Fibroblast of the conjunctiva (primary cell): ENCODE measurements around the gene RLN2.
"Not testable (repeated sequence)": the region's sequence is repeated elsewhere in the genome, so short reads cannot be mapped to it uniquely, and the experiment has no call there.

Source experiments
- DNase-seq: peaks from one replicate; pipeline ENCODE4 v3.0.0-alpha.2; 2010; ENCODE audit warnings: low read depth

Gene RLN2

DNA sequence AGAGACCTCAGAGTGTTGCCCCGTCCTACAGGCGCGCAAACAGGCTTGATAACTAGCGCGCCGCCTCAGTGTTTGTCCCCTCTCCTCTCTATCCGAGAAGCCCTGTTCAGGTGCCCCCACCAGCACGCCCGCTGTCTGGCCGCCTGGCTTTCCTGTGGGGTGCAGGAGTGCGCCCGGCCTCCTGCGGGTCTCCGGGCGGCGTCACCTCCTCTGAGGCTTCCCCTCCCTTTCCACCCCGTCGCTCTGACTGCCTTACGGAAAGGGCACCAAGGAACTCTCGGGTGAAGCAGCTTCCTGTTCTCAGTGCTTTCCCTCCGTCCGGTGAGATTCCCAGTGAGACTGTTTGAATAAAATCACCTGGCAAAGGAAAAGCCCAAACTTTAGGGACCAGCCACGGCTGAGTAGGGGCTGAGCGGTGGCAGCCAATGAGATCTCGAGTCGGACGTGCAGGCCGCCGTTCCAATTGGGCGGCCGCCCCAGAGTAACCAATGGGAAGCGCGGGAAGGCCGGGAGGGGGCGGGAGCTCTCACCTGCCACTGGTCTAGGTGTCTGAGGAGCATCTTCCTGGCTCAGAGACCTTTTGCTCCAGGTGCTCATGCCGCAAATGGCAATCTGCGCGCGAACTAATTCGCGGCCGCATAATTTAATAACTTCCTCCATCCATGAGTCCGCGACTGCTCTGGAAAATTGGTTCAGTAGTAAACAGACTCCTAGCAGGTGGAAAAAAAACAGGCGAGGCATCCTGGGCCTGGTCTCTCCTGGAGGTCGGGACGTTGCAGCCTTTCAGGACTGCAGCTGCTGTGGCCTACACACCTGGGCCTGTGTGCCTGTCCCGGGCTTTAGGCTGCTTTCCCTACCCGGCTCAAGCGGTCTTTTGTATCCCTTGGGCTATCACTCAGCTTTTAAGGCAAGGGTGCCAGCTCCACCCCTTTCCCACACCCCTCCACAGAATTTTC is at the start of gene RLN2:
TSS of gene RLN2 (minus strand) at position 877 of the 956 bp plus-strand sequence. CDS start at position 741, 136 bp downstream.
- not testable (repeated sequence) for DNase-seq

DNA sequence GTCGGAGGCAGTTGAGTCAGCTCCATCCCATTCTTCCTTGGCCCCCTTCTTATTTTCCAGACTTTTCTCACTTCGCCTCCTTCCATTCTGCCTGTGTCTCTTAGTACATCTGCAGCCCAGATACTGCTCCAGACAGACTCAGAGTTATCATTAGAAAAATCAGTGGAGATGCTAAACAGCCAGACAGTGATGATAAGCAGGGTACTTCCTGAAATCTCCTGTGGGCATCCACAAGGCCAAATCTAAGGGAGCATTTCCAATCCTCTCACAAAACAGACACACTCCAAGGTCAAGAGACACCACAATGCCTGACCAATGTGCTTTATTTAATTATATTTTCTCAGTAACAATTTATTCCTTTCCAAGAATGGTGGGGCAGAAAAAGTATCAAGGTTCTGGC is 49.7 kb upstream of the RLN2 start:
- DNase-seq: no peak

GRCh38 chr9:5352637-5353248 is 48.2 kb upstream of the RLN2 start:
- DNase-seq: no peak

DNA sequence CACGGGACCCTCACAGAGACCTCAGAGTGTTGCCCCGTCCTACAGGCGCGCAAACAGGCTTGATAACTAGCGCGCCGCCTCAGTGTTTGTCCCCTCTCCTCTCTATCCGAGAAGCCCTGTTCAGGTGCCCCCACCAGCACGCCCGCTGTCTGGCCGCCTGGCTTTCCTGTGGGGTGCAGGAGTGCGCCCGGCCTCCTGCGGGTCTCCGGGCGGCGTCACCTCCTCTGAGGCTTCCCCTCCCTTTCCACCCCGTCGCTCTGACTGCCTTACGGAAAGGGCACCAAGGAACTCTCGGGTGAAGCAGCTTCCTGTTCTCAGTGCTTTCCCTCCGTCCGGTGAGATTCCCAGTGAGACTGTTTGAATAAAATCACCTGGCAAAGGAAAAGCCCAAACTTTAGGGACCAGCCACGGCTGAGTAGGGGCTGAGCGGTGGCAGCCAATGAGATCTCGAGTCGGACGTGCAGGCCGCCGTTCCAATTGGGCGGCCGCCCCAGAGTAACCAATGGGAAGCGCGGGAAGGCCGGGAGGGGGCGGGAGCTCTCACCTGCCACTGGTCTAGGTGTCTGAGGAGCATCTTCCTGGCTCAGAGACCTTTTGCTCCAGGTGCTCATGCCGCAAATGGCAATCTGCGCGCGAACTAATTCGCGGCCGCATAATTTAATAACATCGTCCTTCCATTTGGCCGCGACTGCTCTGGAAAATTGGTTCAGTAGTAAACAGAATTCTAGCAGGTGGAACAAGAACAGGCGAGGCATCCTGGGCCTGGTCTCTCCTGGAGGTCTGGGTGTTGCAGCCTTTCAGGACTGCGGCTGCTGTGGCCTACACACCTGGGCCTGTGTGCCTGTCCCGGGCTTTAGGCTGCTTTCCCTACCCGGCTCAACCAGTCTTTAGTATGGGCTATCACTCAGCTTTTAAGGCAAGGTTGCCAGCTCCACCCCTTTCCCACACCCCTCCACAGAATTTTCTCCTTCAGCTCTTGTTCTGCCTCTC is 34.8 kb upstream of the RLN2 start, which contains the start of gene RLN1:
TSS of gene RLN1 (minus strand) at position 885 of the 990 bp plus-strand sequence. CDS start at position 755, 130 bp downstream.
- not testable (repeated sequence) for DNase-seq

- no peak for DNase-seq
Measured at GRCh38 chr9:5336688-5337087, 32.2 kb upstream of the RLN2 start.

DNA sequence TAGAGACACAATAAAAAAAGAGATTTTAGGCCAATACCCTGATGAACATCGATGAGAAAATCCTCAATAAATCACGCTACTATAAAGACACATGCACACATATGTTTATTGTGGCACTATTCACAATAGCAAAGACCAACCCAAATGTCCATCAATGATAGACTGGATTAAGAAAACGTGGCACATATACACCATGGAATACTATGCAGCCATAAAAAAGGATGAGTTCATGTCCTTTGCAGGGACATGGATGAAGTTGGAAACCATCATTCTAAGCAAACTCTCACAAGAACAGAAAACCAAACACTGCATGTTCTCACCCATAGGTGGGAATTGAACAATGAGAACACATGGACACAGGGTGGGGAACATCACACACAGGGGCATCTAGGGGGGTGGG is 26.8 kb upstream of the RLN2 start:
- not testable (repeated sequence) for DNase-seq

DNA sequence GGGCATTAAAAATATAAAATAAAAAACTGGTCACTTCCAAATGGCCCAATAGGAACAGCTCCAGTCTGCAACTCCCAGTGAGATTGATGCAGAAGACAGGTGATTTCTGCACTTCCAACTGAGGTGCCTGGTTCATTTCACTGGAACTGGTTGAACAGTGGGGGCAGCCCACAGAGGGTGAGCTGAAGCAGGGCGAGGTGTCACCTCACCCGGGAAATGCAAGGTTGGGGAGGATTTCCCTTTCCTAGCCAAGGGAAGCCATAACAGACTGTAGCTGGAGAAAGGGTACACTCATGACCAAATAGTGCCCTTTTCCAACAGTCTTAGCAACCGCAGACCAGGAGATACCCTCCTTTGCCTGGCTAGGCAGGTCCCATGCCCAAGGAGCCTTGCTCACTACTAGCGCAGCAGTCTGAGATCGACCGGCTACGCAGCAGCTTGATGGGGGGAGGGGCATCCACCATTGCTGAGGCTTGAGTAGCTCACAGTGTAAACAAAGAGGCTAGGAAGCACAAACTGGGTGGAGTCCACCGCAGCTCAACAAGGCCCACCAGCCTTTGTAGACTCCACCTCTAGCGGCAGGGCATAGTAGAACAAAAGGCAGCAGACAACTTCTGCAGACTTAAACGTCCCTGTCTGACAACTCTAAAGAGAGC is 22.5 kb upstream of the RLN2 start:
- DNase-seq: no peak

DNA sequence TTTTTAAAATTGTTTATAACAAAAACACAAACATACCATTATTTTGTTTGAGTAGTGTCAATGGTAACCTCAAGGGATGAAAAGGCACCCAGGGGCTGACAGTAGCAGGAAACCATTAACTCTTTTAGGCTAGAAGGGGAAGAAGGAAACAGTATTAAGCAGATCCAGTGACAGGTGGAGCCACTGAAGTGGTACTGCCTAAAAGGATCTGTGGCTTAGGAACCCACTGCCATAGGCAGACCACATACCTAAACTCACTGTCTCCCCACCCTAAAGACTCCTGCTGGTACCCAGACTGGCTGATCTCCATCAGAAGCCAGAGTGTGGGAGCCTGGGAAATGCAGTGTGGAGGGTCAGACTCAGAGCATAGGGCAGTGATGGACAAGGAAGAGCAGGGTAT is 21.7 kb upstream of the RLN2 start:
- no peak for DNase-seq

DNA sequence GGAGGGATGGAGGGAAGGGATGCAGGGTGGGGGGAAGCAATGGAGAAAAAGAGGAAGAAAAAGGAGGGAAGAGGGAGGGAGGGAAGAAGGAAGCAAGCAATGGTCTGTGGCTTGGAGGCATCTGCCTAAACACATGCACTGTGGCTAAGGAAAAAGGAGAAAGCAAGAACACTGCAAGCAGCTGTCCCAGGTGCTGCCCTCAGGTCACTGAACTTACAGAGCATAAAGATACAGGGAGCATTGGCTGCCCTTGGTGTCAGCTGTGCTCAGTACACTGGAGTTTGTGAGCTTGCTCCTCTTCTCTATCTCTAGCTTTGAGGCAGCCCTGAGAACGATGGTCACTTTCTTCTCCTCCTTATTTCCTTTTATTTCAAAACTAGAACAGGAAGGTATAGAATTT is 17.1 kb upstream of the RLN2 start:
- DNase-seq: not testable (repeated sequence)

- no peak for DNase-seq
Measured at GRCh38 chr9:5321058-5321457, 16.5 kb upstream of the RLN2 start.

- DNase-seq: not testable (repeated sequence)
Measured at GRCh38 chr9:5316406-5316805, 11.9 kb upstream of the RLN2 start.

- no peak for DNase-seq
Measured at GRCh38 chr9:5315187-5315923, 10.8 kb upstream of the RLN2 start.

DNA sequence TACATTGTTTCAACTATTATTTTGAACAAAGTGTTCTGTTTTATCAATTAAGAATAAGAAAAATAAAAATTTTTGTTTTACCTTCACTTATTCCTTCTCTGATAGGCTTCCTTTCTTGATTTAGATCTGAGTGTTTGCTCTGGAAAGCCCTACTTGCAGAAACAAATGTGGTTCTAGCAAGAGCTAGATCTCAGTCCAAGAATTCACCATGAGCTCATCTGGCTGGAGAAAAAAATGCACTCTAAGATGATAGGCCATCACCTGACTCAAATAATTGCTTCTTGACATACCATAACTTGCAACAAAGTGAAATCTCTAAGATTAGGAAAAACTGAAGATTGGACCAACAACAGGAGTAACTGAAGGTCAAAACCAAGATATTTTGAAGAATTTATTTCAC is 6.3 kb upstream of the RLN2 start:
- DNase-seq: no peak

- no peak for DNase-seq
Measured at GRCh38 chr9:5305741-5306140, 1.2 kb upstream of the RLN2 start.

- no peak for DNase-seq
Measured at GRCh38 chr9:5301544-5301943, 3.0 kb downstream of the RLN2 start.

DNA sequence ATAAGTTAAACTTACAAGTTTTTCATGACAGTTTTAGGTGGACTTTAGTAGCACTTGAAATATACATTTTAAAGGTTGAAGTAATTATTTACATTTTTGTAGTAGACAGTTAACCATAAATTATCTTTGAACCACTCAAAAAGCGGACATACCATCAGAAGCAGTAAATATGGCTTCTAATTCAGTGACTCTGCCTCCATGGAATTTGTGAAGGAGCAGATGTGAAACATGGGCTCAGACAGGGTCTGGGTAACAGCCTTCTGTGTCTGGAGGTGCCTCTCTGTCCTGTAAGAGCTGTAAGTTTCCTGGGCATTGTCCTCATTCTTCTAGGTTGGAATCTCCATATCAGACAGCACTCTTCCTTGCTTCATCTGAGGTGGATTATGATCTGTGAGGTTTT is 12.4 kb downstream of the RLN2 start:
- DNase-seq: no peak

DNA sequence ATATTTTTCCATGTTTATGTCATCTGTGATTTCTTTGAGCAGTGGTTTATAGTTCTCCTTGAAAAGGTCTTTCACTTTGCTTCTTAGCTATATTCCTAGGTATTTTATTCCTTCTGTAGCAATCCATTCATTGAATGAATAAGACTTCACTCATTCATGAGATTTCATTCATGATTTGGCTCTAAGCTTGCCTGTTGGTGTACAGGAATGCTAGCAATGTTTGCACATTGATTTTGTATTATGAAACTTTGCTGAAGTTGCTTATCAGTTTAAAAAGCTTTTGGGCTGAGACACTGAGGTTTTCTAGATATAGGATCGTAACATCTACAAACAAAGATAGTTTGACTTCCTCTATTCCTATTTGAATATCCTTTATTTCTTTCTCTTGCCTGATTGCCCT is 15.9 kb downstream of the RLN2 start:
- DNase-seq: no peak

- no peak for DNase-seq
Measured at GRCh38 chr9:5286262-5286661, 18.3 kb downstream of the RLN2 start.

DNA sequence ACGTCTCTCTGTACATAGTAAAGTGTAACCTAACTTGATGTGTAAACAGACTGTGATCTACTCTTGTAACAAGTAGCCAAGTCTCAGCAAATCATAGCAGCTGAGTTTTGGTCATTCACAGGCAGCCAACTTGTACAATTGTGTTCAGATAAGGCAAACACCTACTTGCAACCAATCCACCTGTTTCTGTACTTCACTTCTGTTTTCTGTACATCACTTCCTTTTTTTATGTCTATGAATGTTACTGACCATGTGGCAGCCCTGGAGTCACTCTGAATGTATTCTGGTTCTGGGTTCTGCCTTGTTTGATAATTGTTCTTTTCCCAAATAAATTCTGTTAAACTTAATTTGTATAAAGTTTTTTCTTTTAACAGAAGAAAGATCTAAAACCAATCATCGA is 26.0 kb downstream of the RLN2 start:
- no peak for DNase-seq

GRCh38 chr9:5274770-5275169 is 29.7 kb downstream of the RLN2 start:
- no peak for DNase-seq

DNA sequence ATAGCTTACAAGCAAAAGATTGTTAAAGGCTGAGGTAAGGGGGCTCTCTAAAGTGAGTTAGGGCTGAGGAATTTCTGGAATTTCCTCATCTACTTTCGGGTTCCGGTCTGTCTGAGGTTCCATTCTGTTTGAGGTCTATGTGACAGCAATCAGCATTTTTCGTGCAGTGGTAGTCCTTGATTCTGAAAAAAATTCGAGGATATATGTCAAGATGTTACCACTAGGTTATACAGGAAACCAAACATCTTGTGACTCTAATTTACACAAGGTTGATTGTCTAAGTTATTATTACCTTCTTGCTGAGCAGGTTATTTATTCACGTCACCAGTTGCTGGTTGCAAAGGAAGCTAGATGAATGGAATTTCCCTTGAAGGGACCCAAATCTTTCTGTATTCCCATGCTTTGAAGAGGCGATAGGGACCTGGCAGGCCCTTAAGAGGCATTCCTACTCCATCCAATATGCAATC is 35.2 kb downstream of the RLN2 start:
- no peak for DNase-seq
